ENCODE data around the gene CHMP2B.

DNA sequence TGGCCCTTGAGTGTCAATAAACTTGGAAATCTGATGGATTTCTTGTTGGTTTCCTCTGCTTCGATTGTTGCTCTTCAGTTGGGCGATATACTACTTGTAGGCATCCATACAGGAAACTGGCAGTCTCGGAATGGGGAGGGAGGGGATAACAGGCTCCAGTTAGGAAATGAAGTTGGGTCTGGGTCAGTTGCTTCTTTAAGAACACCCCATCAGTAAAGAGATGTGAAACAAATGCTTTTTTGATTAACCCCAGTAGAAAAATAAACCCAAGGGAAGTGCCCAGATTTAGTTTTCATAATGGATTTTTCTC, 681 bp downstream of the CHMP2B start:
- no peak for TF ChIP-seq TAF1 (IDR thresholded peaks at IDR 0.05; ENCODE audit: borderline replicate concordance, low read depth, low read length)
- no peak for TF ChIP-seq POLR2AphosphoS5 (IDR thresholded peaks at IDR 0.05; ENCODE audit: low read depth, low read length)
- no peak for TF ChIP-seq POLR2A (IDR thresholded peaks at IDR 0.05; ENCODE audit: low read depth, low read length)
